HUES64 (cell line): Measurements from ENCODE around the gene IRGQ.
"Not testable (repeated sequence)": the region's sequence is repeated elsewhere in the genome, so short reads cannot be mapped to it uniquely, and the experiment has no call there.

Source experiments
- H3K27ac ChIP-seq: 2 replicates; pipeline ENCODE4 v1.7.0; 2013; ENCODE audit warnings: low read depth, low read length, inconsistent platforms
- H3K27me3 ChIP-seq: 2 replicates; pipeline ENCODE4 v1.6.1; 2013; ENCODE audit warnings: mild to moderate bottlenecking, low read length; ENCODE audit not compliant: insufficient read depth
- H3K36me3 ChIP-seq: 2 replicates; pipeline ENCODE4 v1.6.1; 2013; ENCODE audit warnings: mild to moderate bottlenecking, low read length; ENCODE audit not compliant: insufficient read depth
- H3K4me1 ChIP-seq: 2 replicates; pipeline ENCODE4 v1.6.1; 2013; ENCODE audit warnings: mild to moderate bottlenecking, low read length, moderate library complexity; ENCODE audit not compliant: insufficient read depth
- H3K4me3 ChIP-seq: 2 replicates; pipeline ENCODE4 v1.5.1; 2013; ENCODE audit warnings: mild to moderate bottlenecking, low read length, moderate library complexity
- H3K9ac ChIP-seq: 2 replicates; pipeline ENCODE4 v1.6.1; 2013; ENCODE audit warnings: mild to moderate bottlenecking, low read depth, low read length
- H3K9me3 ChIP-seq: 2 replicates; pipeline ENCODE4 v1.6.1; 2013; ENCODE audit warnings: low read depth, low read length; ENCODE audit not compliant: insufficient read depth
- WGBS: fragments of 150-250, 120-280 bp; methylation state at CpG from one replicate; pipeline ENCODE4 v1.1.7; 2013; ENCODE audit warnings: missing lambda C conversion rate; 5-methylcytosine and 5-hydroxymethylcytosine counted together

The IRGQ gene

GRCh38 chr19:43636121-43636683, 40.3 kb upstream of the IRGQ start:
- H3K4me1 ChIP-seq: peaks cover 11% of the 10 kb centered on the region
- peak overlapping the region; percentile 57; the same call in 1 of the 2 replicates for H3K27ac ChIP-seq
- peaks cover 44% of the 10 kb centered on the region for H3K27me3 ChIP-seq
- H3K4me3 ChIP-seq: peak overlapping the region; percentile 29
- peak overlapping the region; percentile 28; the same call in 1 of the 2 replicates for H3K9ac ChIP-seq
- H3K9me3 ChIP-seq: no peaks in the 10 kb centered on the region
- no peaks in the 10 kb centered on the region for H3K36me3 ChIP-seq
- WGBS: 61% methylated on average over 11 of the region's 14 CpGs

GRCh38 chr19:43635561-43635940, 39.6 kb upstream of the IRGQ start:
- not testable (repeated sequence) for H3K27ac ChIP-seq, H3K9me3 ChIP-seq, H3K36me3 ChIP-seq
- Histone ChIP-seq H3K9ac (0 out of 2 replicates have a peak overlapping the region, but pooled peaks have one; percentile 65), H3K4me3 (peak overlapping the region; percentile 61), H3K4me1 (peaks cover 11% of the 10 kb centered on the region), H3K27me3 (peaks cover 39% of the 10 kb centered on the region)
- 3% methylated on average over 2 of the region's 2 CpGs for WGBS

- Histone ChIP-seq H3K36me3 (no peaks in the 10 kb centered on the region), H3K4me3 (peak overlapping the region; percentile 61), H3K27ac (no peak overlapping the region), H3K9me3 (no peaks in the 10 kb centered on the region), H3K9ac (peak overlapping the region; percentile 65), H3K4me1 (peaks cover 11% of the 10 kb centered on the region), H3K27me3 (peaks cover 33% of the 10 kb centered on the region)
- WGBS: 3% methylated on average over 17 of the region's 17 CpGs
These were observed 39.1 kb upstream of the IRGQ start for GRCh38 chr19:43634872-43635560.

- H3K4me1 ChIP-seq: peaks cover 11% of the 10 kb centered on the region
- no peak overlapping the region for H3K27ac ChIP-seq
- H3K36me3 ChIP-seq: no peaks in the 10 kb centered on the region
- 14% methylated on average over 4 of the region's 5 CpGs for WGBS
- H3K9me3 ChIP-seq: no peaks in the 10 kb centered on the region
- H3K4me3 ChIP-seq: peak overlapping the region; percentile 61
- H3K27me3 ChIP-seq: peaks cover 31% of the 10 kb centered on the region
- peak overlapping the region; percentile 65 for H3K9ac ChIP-seq
These were observed 38.6 kb upstream of the IRGQ start for GRCh38 chr19:43634506-43634871.

- Histone ChIP-seq H3K4me1 (peaks cover 11% of the 10 kb centered on the region), H3K27me3 (peaks cover 28% of the 10 kb centered on the region), H3K4me3 (no peak overlapping the region), H3K27ac (no peak overlapping the region), H3K36me3 (no peaks in the 10 kb centered on the region), H3K9me3 (no peaks in the 10 kb centered on the region), H3K9ac (no peak overlapping the region)
- 81% methylated on average over 5 of the region's 5 CpGs for WGBS
These were observed 38.1 kb upstream of the IRGQ start for GRCh38 chr19:43634068-43634467.

- Histone ChIP-seq H3K27me3 (peaks cover 22% of the 10 kb centered on the region), H3K36me3 (no peaks in the 10 kb centered on the region), H3K9me3 (no peaks in the 10 kb centered on the region), H3K4me3 (no peak overlapping the region), H3K27ac (no peak overlapping the region), H3K4me1 (peaks cover 11% of the 10 kb centered on the region), H3K9ac (no peak overlapping the region)
- WGBS: 96% methylated on average over 3 of the region's 4 CpGs
These were observed 37.6 kb upstream of the IRGQ start for GRCh38 chr19:43633520-43633919.

- H3K4me1 ChIP-seq: peaks cover 7% of the 10 kb centered on the region
- no peaks in the 10 kb centered on the region for H3K9me3 ChIP-seq
- H3K36me3 ChIP-seq: 0 out of 2 replicates have a peak, but pooled peaks cover 2% of the 10 kb centered on the region
- peaks cover 3% of the 10 kb centered on the region; the same call in 1 of the 2 replicates for H3K27me3 ChIP-seq
- H3K27ac ChIP-seq: no peak overlapping the region
- 86% methylated on average over 5 of the region's 5 CpGs for WGBS
- no peak overlapping the region for H3K9ac ChIP-seq
- no peak overlapping the region for H3K4me3 ChIP-seq
These were observed 35.6 kb upstream of the IRGQ start for GRCh38 chr19:43631491-43631890.

GRCh38 chr19:43628646-43629326, 32.9 kb upstream of the IRGQ start:
- Histone ChIP-seq H3K9ac (no peak overlapping the region), H3K27ac (no peak overlapping the region), H3K27me3 (no peaks in the 10 kb centered on the region; the same call in 1 of the 2 replicates), H3K4me1 (peaks cover 3% of the 10 kb centered on the region), H3K36me3 (peaks cover 2% of the 10 kb centered on the region; the same call in 1 of the 2 replicates), H3K9me3 (no peaks in the 10 kb centered on the region), H3K4me3 (no peak overlapping the region)
- WGBS: 92% methylated on average over 3 of the region's 3 CpGs

GRCh38 chr19:43626838-43627237, 30.9 kb upstream of the IRGQ start:
- no peaks in the 10 kb centered on the region for H3K9me3 ChIP-seq
- no peak overlapping the region for H3K9ac ChIP-seq
- H3K4me3 ChIP-seq: no peak overlapping the region
- H3K36me3 ChIP-seq: peaks cover 2% of the 10 kb centered on the region; the same call in 1 of the 2 replicates
- 85% methylated on average over 17 of the region's 17 CpGs for WGBS
- no peaks in the 10 kb centered on the region; the same call in 1 of the 2 replicates for H3K27me3 ChIP-seq
- H3K27ac ChIP-seq: no peak overlapping the region
- peaks cover 3% of the 10 kb centered on the region for H3K4me1 ChIP-seq

- Histone ChIP-seq H3K36me3 (peaks cover 2% of the 10 kb centered on the region; the same call in 1 of the 2 replicates), H3K27me3 (no peaks in the 10 kb centered on the region; the same call in 1 of the 2 replicates), H3K9me3 (no peaks in the 10 kb centered on the region), H3K4me3 (no peak overlapping the region), H3K4me1 (peaks cover 3% of the 10 kb centered on the region), H3K27ac (no peak overlapping the region), H3K9ac (no peak overlapping the region)
- 84% methylated on average over 30 of the region's 32 CpGs for WGBS
These were observed 30.1 kb upstream of the IRGQ start for GRCh38 chr19:43625918-43626579.

GRCh38 chr19:43624933-43625332, 29.0 kb upstream of the IRGQ start:
- no peak overlapping the region for H3K9ac ChIP-seq
- no peaks in the 10 kb centered on the region; the same call in 1 of the 2 replicates for H3K27me3 ChIP-seq
- WGBS: 23% methylated on average over 30 of the region's 30 CpGs
- peaks cover 2% of the 10 kb centered on the region; the same call in 1 of the 2 replicates for H3K36me3 ChIP-seq
- no peak overlapping the region for H3K4me3 ChIP-seq
- H3K4me1 ChIP-seq: peaks cover 8% of the 10 kb centered on the region
- H3K9me3 ChIP-seq: no peaks in the 10 kb centered on the region
- no peak overlapping the region; the same call in 1 of the 2 replicates for H3K27ac ChIP-seq
